Measurements from ENCODE around the gene RAPGEF6. TPM values are rescaled to one million over a fixed set of nuclear protein-coding genes. Genes with fewer than 3 reads are reported as not detected.

Gene RAPGEF6
- total RNA-seq, 5 donors from 2014 or later (not counting 1 experiment from before 2014, with no cell fraction given) = 82.9 to 122 (median 87.7) TPM

DNA sequence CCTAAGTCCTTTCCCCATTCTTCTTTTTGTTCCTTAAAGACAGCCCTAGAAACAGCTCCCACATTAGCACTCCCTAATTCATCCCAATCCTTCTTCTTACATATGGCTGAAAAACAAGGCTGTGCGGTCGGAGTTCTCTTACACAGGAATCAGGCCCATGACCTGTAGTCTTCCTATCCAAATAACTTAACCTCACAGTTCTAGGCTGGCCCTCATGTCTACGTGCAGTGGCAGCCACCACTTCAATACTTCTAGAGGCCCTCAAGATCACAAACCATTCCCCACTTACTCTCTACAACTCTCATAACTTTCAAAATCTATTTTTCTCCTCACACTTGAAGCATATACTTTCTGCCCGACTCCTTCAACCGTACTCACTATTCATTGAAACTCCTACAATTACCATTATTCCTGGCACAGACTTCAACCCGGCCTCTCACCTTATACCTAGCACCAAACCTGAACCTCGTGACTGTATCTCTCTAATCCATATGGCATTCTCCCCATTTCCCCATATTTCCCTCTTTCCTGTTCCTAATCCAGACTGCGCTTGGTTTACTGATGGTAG is 59.3 kb downstream of the RAPGEF6 start:
- 98% methylated on average over 8 of the region's 8 CpGs for WGBS (ENCODE audit: insufficient coverage)
- Mint-ChIP-seq H3K4me3 (no peak overlapping the region), H3K27me3 (no peaks in the 10 kb centered on the region), H3K9me3 (peaks cover 0 to 12% (median 12%) of the 10 kb centered on the region in 3 donors), H3K36me3 (peaks cover 36% of the 10 kb centered on the region), H3K27ac (no peak overlapping the region), H3K4me1 (peaks cover 27 to 48% (median 32%) of the 10 kb centered on the region in 3 donors)
- ATAC-seq (replicated peaks in 1 of 4) (no peak), DNase-seq (no peak)
- peaks cover 0 to 2% of the 10 kb centered on the region in 2 experiments for H3K4me1 ChIP-seq (ENCODE audit: control insufficient read depth in 1 of 2, extremely low read depth in 1 of 2, insufficient read depth in 2 of 2, low read length in 2 of 2)
- no peak overlapping the region for H3K4me3 ChIP-seq (ENCODE audit: control insufficient read depth in 1 of 2, extremely low read depth in 1 of 2, low read length in 1 of 2)
- peaks cover 3 to 17% of the 10 kb centered on the region in 2 donors for H3K36me3 ChIP-seq (ENCODE audit: control insufficient read depth in 2 of 2, extremely low read depth in 1 of 2, insufficient read depth in 1 of 2, low read length in 1 of 2)
- no peaks in the 10 kb centered on the region for H3K9me3 ChIP-seq
- CTCF ChIA-PET = no interaction called here
- no peak overlapping the region for H3K27ac ChIP-seq (ENCODE audit: low read length)
- POLR2A ChIA-PET = no interaction called here
- no peaks in the 10 kb centered on the region for H3K27me3 ChIP-seq (replicated peaks in 1 of 2; ENCODE audit: control insufficient read depth in 2 of 2, extremely low read depth in 1 of 2, insufficient read depth in 2 of 2, low read length in 1 of 2)

DNA sequence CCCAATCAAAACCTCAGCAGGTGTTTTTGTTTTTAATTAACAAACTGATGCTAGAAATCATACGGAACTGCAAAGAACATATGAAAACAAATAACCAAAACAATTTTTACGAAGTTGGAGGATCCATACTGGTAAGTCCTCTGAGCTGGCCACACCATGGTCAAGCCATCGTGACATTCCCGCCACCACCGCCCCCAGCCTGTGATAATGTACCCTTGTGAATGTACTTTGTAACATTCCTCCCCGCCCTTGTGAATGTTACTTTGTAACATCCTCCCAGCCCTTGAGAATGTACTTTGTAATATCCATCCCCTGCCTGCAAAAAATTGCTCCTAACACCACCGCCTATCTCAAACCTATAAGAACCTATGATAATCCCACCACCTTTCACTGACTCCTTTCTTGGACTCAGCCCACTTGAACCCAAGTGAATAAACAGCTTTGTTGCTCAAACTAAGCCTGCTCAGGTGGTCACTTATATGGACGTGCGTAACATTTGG is 63.3 kb downstream of the RAPGEF6 start:
- DNase-seq = no peak
- H3K36me3 ChIP-seq (ENCODE audit: control insufficient read depth in 2 of 2, extremely low read depth in 1 of 2, insufficient read depth in 1 of 2, low read length in 1 of 2) = peaks cover 3 to 5% of the 10 kb centered on the region in 2 donors
- H3K4me1 Mint-ChIP-seq = peaks cover 47 to 54% (median 53%) of the 10 kb centered on the region in 3 donors
- H3K4me3 Mint-ChIP-seq = no peak overlapping the region
- peaks cover 0 to 2% of the 10 kb centered on the region in 2 experiments for H3K4me1 ChIP-seq (ENCODE audit: control insufficient read depth in 1 of 2, extremely low read depth in 1 of 2, insufficient read depth in 2 of 2, low read length in 2 of 2)
- H3K9me3 Mint-ChIP-seq = peaks cover 0 to 12% (median 12%) of the 10 kb centered on the region in 3 donors
- no peak overlapping the region for H3K27ac Mint-ChIP-seq
- H3K27me3 Mint-ChIP-seq = no peaks in the 10 kb centered on the region
- WGBS (ENCODE audit: insufficient coverage) = 98% methylated on average over 8 of the region's 9 CpGs
- no peak overlapping the region for H3K4me3 ChIP-seq (ENCODE audit: control insufficient read depth in 1 of 2, extremely low read depth in 1 of 2, low read length in 1 of 2)
- H3K9me3 ChIP-seq = no peaks in the 10 kb centered on the region
- ATAC-seq (replicated peaks in 1 of 4) = no peak
- no peak overlapping the region for H3K27ac ChIP-seq (ENCODE audit: low read length)
- ChIA-PET POLR2A (no interaction called here), CTCF (no interaction called here)
- no peaks in the 10 kb centered on the region for H3K27me3 ChIP-seq (replicated peaks in 1 of 2; ENCODE audit: control insufficient read depth in 2 of 2, extremely low read depth in 1 of 2, insufficient read depth in 2 of 2, low read length in 1 of 2)
- H3K36me3 Mint-ChIP-seq = peaks cover 23% of the 10 kb centered on the region

DNA sequence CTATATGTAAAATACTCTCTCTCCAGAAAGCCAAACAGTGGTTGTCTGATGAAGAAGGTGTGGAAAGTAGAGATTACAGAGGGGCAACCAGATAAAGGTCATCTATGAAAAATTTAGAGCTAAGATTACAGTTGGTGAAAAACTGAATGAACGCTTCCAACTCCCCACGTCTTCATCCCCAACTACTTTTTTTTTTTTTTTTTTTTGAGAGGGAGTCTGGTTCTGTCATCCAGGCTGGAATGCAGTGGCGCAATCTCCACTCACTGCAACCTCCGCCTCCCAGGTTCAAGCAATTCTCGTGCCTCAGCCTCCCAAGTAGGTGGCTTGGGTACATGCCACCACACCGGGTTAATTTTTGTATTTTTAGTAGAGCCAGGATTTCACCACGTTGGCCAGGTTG is 64.3 kb downstream of the RAPGEF6 start:
- Histone ChIP-seq H3K27me3 (replicated peaks in 1 of 2; ENCODE audit: control insufficient read depth in 2 of 2, extremely low read depth in 1 of 2, insufficient read depth in 2 of 2, low read length in 1 of 2) (no peaks in the 10 kb centered on the region), H3K4me3 (ENCODE audit: control insufficient read depth in 1 of 2, extremely low read depth in 1 of 2, low read length in 1 of 2) (no peak overlapping the region), H3K36me3 (ENCODE audit: control insufficient read depth in 2 of 2, extremely low read depth in 1 of 2, insufficient read depth in 1 of 2, low read length in 1 of 2) (no peaks in the 10 kb centered on the region), H3K27ac (ENCODE audit: low read length) (no peak overlapping the region), H3K9me3 (no peaks in the 10 kb centered on the region), H3K4me1 (ENCODE audit: control insufficient read depth in 1 of 2, extremely low read depth in 1 of 2, insufficient read depth in 2 of 2, low read length in 2 of 2) (peaks cover 0 to 2% of the 10 kb centered on the region in 2 experiments)
- ChIA-PET POLR2A (interaction anchor here in 1 of 2 donors (0.7 kb wide), 1 partner anchor 44 kb away, joined by 8 read pairs; no protein-coding TSS in a partner anchor), CTCF (interaction anchor here (0.5 to 0.6 kb wide), 3 partner anchors 55 to 1288 kb away, joined by 3 to 6 read pairs (median 3); no protein-coding TSS in a partner anchor)
- Mint-ChIP-seq H3K4me3 (no peak overlapping the region), H3K27ac (no peak overlapping the region), H3K27me3 (no peaks in the 10 kb centered on the region), H3K36me3 (peaks cover 23% of the 10 kb centered on the region), H3K4me1 (peaks cover 52 to 56% (median 56%) of the 10 kb centered on the region in 3 donors), H3K9me3 (peaks cover 0 to 12% (median 12%) of the 10 kb centered on the region in 3 donors)
- no peak for DNase-seq
- 93% methylated on average over 2 of the region's 7 CpGs for WGBS (ENCODE audit: insufficient coverage)
- ATAC-seq (replicated peaks in 1 of 4) = no peak

- Mint-ChIP-seq H3K36me3 (peaks cover 16% of the 10 kb centered on the region), H3K27ac (peak overlapping the region; percentile 11 to 62), H3K4me1 (peaks cover 55 to 60% (median 55%) of the 10 kb centered on the region in 3 donors), H3K9me3 (no peaks in the 10 kb centered on the region), H3K4me3 (no peak overlapping the region), H3K27me3 (no peaks in the 10 kb centered on the region)
- Histone ChIP-seq H3K27me3 (replicated peaks in 1 of 2; ENCODE audit: control insufficient read depth in 2 of 2, extremely low read depth in 1 of 2, insufficient read depth in 2 of 2, low read length in 1 of 2) (no peaks in the 10 kb centered on the region), H3K4me3 (ENCODE audit: control insufficient read depth in 1 of 2, extremely low read depth in 1 of 2, low read length in 1 of 2) (no peak overlapping the region), H3K9me3 (no peaks in the 10 kb centered on the region), H3K36me3 (ENCODE audit: control insufficient read depth in 2 of 2, extremely low read depth in 1 of 2, insufficient read depth in 1 of 2, low read length in 1 of 2) (peaks cover 0 to 3% of the 10 kb centered on the region in 2 donors), H3K4me1 (ENCODE audit: control insufficient read depth in 1 of 2, extremely low read depth in 1 of 2, insufficient read depth in 2 of 2, low read length in 2 of 2) (peaks cover 4 to 10% of the 10 kb centered on the region in 2 experiments), H3K27ac (ENCODE audit: low read length) (no peak overlapping the region)
- no peak for DNase-seq
- WGBS (ENCODE audit: insufficient coverage) = 92% methylated on average over 3 of the region's 4 CpGs
- peak in 1 of 4 experiments; percentile 24 for ATAC-seq (replicated peaks in 1 of 4)
- ChIA-PET CTCF (no interaction called here), POLR2A (interaction anchor here in 1 of 2 donors (0.6 kb wide), 2 partner anchors 76 to 714 kb away, joined by 3 read pairs; no protein-coding TSS in a partner anchor)
Measured at GRCh38 chr5:131564229-131564652, 70.8 kb downstream of the RAPGEF6 start.

DNA sequence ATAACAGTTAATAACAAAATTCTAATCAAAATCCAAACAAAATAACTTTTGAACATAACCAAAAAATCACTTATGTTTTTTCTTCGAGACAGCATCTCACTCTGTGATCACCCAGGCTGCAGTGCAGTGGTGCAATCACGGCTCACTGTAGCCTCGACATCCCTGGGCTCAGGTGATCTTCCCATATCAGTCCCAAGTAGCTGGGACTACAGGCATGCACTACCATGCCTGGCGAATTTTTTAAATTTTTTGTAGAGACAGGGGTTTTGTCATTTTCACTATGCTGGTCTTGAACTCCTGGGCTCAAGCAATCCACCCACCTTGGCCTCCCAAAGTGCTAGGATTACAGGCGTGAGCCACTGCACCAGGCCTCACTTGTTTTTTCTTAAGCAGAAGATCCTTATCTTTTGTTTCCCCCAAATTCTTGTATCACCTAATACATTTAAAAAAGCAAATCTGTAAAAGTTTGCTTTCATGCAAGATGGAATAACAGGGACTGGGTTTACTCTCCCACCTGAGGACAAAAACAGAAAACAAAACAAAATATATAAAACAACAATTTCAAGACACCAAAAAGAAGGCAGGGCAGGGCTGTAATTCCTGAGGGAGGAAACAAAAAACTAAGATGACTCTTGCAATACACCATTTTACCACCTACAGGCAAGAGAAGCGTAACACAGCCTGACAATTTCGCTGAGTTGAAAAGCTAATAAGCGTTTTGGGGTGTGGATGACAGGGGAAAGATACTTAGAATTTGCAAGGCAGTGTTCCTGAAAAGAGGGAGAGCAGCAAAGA is 71.4 kb downstream of the RAPGEF6 start:
- no peak overlapping the region for H3K27ac ChIP-seq (ENCODE audit: low read length)
- 91% methylated on average over 7 of the region's 8 CpGs for WGBS (ENCODE audit: insufficient coverage)
- Mint-ChIP-seq H3K4me1 (peaks cover 49 to 56% (median 52%) of the 10 kb centered on the region in 3 donors), H3K4me3 (peak overlapping the region in 1 of 3 donors; percentile 26), H3K36me3 (peaks cover 16% of the 10 kb centered on the region), H3K27me3 (no peaks in the 10 kb centered on the region), H3K27ac (peak overlapping the region; percentile 11 to 35), H3K9me3 (no peaks in the 10 kb centered on the region)
- no peaks in the 10 kb centered on the region for H3K9me3 ChIP-seq
- ChIA-PET POLR2A (interaction anchor here (0.6 to 0.8 kb wide), 3 partner anchors 10 to 1496 kb away, joined by 3 to 4 read pairs (median 3); no protein-coding TSS in a partner anchor), CTCF (no interaction called here)
- no peak for DNase-seq
- peak in 1 of 4 experiments; percentile 49 for ATAC-seq (replicated peaks in 1 of 4)
- H3K4me3 ChIP-seq (ENCODE audit: control insufficient read depth in 1 of 2, extremely low read depth in 1 of 2, low read length in 1 of 2) = no peak overlapping the region
- peaks cover 4 to 10% of the 10 kb centered on the region in 2 experiments for H3K4me1 ChIP-seq (ENCODE audit: control insufficient read depth in 1 of 2, extremely low read depth in 1 of 2, insufficient read depth in 2 of 2, low read length in 2 of 2)
- H3K27me3 ChIP-seq (replicated peaks in 1 of 2; ENCODE audit: control insufficient read depth in 2 of 2, extremely low read depth in 1 of 2, insufficient read depth in 2 of 2, low read length in 1 of 2) = no peaks in the 10 kb centered on the region
- H3K36me3 ChIP-seq (ENCODE audit: control insufficient read depth in 2 of 2, extremely low read depth in 1 of 2, insufficient read depth in 1 of 2, low read length in 1 of 2) = peaks cover 0 to 3% of the 10 kb centered on the region in 2 donors

- H3K36me3 ChIP-seq (ENCODE audit: control insufficient read depth in 2 of 2, extremely low read depth in 1 of 2, insufficient read depth in 1 of 2, low read length in 1 of 2) = peaks cover 0 to under 1% of the 10 kb centered on the region in 2 donors
- Mint-ChIP-seq H3K4me1 (peaks cover 54 to 66% (median 60%) of the 10 kb centered on the region in 3 donors), H3K36me3 (peaks cover 37% of the 10 kb centered on the region), H3K27me3 (no peaks in the 10 kb centered on the region), H3K4me3 (peak overlapping the region in 1 of 3 donors; percentile 72), H3K9me3 (no peaks in the 10 kb centered on the region), H3K27ac (peak overlapping the region; percentile 85 to 87)
- no peak for ATAC-seq (replicated peaks in 1 of 4)
- WGBS (ENCODE audit: insufficient coverage) = 86% methylated on average over 1 of the region's 2 CpGs
- H3K4me1 ChIP-seq (ENCODE audit: control insufficient read depth in 1 of 2, extremely low read depth in 1 of 2, insufficient read depth in 2 of 2, low read length in 2 of 2) = peaks cover 20 to 37% of the 10 kb centered on the region in 2 experiments
- peak overlapping the region; percentile 22 for H3K27ac ChIP-seq (ENCODE audit: low read length)
- ChIA-PET POLR2A (no interaction called here), CTCF (no interaction called here)
- no peak for DNase-seq
- H3K9me3 ChIP-seq = no peaks in the 10 kb centered on the region
- H3K4me3 ChIP-seq (ENCODE audit: control insufficient read depth in 1 of 2, extremely low read depth in 1 of 2, low read length in 1 of 2) = no peak overlapping the region
- no peaks in the 10 kb centered on the region for H3K27me3 ChIP-seq (replicated peaks in 1 of 2; ENCODE audit: control insufficient read depth in 2 of 2, extremely low read depth in 1 of 2, insufficient read depth in 2 of 2, low read length in 1 of 2)
Measured at GRCh38 chr5:131550606-131551005, 84.4 kb downstream of the RAPGEF6 start.

Data from T-cell (primary cell).